HCEC 1CT (cell line): ENCODE results near the gene LHPP.

ENCODE experiments used
- DNase-seq: peaks from one replicate; pipeline ENCODE4 v3.0.0-alpha.2; 2017

The LHPP gene

GRCh38 chr10:124559372-124560132 is 97.9 kb downstream of the LHPP start:
- DNase-seq, result no peak

- peak; percentile 61 for DNase-seq
Observed at GRCh38 chr10:124560377-124561105, 98.9 kb downstream of the LHPP start.

GRCh38 chr10:124561206-124561605 is 99.6 kb downstream of the LHPP start:
- no peak for DNase-seq

- peak; percentile 39 for DNase-seq
Observed at GRCh38 chr10:124562425-124563060, 100.9 kb downstream of the LHPP start.

GRCh38 chr10:124563320-124564040 is 101.9 kb downstream of the LHPP start:
- DNase-seq, result no peak

GRCh38 chr10:124564881-124565280 is 103.3 kb downstream of the LHPP start:
- DNase-seq, result no peak

GRCh38 chr10:124565565-124566221 is 104.1 kb downstream of the LHPP start:
- DNase-seq, result no peak

GRCh38 chr10:124566222-124566888 is 104.7 kb downstream of the LHPP start:
- no peak for DNase-seq

GRCh38 chr10:124566981-124567835 is 105.6 kb downstream of the LHPP start:
- no peak for DNase-seq

- no peak for DNase-seq
Observed at GRCh38 chr10:124568339-124568738, 106.7 kb downstream of the LHPP start.

GRCh38 chr10:124568848-124569622 is 107.4 kb downstream of the LHPP start:
- DNase-seq, result no peak

- no peak for DNase-seq
Observed at GRCh38 chr10:124569623-124570470, 108.2 kb downstream of the LHPP start.

- no peak for DNase-seq
Observed at GRCh38 chr10:124570646-124571045, 109.0 kb downstream of the LHPP start.

- no peak for DNase-seq
Observed at GRCh38 chr10:124572751-124573150, 111.1 kb downstream of the LHPP start.

- no peak for DNase-seq
Observed at GRCh38 chr10:124573726-124574455, 112.3 kb downstream of the LHPP start.

GRCh38 chr10:124574456-124575070 is 112.9 kb downstream of the LHPP start:
- no peak for DNase-seq

GRCh38 chr10:124575107-124576035 is 113.7 kb downstream of the LHPP start:
- no peak for DNase-seq
